ENCODE results near the gene LIPA.

The LIPA gene

DNA sequence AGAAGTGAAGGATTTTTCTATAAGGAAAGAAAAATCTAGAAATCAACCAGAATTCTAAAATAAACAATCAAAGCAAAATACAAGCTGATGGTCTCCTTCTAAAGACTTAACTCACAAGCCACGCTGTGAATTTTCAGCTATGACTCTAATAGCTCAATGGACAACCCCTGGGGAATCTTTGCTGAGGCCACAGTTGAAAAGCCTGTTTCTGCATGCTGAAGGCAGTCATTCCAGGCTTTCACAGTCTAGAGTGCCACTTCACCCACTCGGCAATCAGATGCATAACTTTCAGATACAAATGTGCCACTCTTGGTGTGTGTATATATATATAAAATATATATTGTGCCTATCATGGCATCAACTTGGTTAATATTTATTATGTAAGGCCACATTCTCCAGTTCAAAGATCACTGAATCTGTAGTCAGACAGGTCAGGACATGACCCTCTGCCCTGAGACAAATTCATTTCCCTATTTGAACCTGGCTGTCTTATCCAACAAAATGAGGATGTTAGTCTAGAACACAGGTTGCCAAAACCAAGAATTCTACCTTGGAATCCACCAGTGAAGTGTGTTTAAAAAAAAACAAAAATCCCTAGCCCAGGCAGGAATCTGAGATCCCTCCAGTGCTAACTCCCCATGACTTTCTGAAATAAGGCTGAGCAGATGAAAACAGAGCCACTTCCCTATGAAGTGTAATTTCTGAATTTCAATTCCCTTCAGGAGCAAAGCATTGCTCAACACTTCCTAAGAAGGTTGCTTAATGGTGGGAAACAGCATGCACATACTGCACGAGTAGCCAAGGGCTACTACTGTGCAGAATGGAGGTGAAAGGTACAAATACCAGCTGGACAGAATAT lies 9.9 kb downstream of the LIPA start:
- no peak for DNase-seq (ENCODE audit: low read depth in 1 of 2, low spot score in 1 of 2)

DNA sequence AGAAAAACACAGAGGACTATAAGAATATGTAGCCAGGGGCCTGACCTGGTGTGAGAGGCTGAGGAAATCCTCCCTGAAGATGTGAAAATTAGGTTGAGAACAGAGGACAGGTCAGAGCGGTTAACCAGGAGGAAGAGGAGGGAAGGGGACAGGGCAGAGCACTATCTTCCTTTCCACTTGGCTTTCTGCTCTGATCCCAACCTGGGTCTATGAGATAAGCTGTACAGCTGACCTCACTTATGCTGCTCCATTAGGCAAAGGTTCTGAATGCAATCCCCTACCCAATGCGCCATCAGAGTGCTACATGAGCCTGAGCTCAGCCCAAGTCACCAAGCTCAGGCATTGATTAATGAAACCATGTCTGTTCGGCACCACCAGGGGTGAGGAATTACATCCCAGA lies 10.5 kb downstream of the LIPA start:
- DNase-seq (ENCODE audit: low read depth in 1 of 2, low spot score in 1 of 2): no peak

DNA sequence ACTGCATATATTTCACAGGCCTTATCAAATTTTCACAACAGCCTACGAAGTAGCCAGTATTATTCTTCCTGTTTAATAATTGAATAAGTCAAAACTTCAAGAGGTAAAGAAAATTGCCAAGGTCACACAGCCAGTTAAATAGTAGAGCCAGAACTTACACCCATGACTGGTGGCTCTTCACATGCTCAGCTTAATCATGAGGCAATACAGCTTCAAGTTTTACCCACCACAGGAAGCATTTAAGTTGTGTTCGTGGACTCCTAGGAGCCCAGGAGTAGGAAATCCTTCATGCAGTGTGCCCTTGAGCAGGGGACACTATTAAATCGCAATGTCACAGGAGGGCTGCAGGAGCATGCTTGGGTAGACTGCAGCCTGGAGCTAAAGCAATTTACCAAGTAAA lies 11.1 kb downstream of the LIPA start:
- DNase-seq (ENCODE audit: low read depth in 1 of 2, low spot score in 1 of 2): no peak

DNA sequence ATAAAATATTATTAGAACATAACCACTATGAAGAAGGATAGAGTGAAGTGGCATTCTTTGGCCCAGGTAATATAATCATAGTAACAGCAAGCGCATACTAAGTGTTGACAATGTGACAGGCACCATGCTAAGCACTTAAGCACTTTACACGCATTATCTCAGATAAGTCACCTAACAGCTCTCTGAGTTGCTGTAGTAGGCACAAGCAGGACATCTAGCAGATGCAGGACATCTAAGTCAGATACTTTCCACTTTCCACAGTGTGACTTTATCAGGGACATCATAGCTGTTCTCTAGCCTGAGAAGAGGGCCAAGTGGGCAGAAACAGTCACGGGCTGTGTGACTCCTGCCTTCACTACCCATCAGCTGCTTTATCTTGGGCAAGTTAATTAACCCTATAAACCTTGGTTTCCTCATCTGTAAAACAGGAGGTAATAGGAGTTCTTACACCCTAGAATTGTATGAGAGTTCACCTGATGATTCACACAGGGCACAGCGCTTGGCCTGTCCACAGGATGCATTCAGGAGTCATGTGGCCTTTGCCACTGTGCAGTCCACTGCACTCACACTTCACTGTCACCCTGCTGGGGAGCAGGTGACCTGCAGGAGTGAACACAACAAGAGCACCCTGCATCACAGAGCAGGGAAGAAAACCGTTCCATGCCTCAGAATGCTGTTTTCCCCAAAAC lies 12.5 kb downstream of the LIPA start:
- no peak for DNase-seq (ENCODE audit: low read depth in 1 of 2, low spot score in 1 of 2)

DNA sequence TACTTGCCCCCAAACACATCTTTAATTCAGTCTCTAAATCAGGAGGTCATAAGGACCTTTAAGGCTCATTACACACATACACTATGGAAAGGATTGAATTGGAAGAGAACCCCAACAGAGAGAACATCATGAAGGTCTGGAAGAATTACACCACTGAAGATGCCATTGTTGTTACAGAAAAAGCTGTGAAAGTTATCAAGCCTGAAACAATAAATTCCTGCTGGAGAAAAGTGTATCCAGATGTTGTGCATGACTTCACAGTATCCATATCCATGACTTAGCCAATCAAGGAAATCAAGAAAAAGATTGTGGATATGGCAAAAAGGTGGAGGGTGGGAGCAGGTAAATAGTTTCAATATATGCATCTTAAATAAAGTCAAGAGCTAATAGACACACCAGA lies 13.7 kb downstream of the LIPA start:
- DNase-seq (ENCODE audit: low read depth in 1 of 2, low spot score in 1 of 2): no peak

DNA sequence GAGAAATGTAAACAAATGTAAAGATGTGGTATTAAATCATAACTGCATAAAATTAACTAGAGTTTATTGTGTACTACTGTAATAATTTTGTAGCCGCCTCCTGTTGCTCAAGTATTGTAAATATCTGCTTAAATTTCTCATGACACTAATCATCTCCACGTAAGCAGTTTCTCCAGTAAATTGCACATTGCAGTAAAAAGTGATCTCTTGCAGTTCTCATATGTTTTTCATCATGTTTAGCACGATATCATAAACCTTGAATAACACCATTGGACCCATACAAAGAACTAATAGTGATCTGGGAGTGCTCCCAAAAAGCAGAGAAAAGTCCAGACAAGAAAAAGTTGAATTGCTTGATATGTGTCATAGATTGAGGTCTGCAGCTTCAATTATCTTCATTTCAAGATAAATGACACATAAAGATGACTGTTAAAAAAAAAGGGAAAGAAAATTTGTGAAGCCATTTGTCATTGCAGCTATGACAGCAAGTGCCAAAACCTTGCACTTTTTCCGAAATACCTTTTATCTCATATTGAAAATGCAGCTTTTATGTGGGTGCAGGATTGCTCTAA lies 15.3 kb downstream of the LIPA start:
- no peak for DNase-seq (ENCODE audit: low read depth in 1 of 2, low spot score in 1 of 2)

DNA sequence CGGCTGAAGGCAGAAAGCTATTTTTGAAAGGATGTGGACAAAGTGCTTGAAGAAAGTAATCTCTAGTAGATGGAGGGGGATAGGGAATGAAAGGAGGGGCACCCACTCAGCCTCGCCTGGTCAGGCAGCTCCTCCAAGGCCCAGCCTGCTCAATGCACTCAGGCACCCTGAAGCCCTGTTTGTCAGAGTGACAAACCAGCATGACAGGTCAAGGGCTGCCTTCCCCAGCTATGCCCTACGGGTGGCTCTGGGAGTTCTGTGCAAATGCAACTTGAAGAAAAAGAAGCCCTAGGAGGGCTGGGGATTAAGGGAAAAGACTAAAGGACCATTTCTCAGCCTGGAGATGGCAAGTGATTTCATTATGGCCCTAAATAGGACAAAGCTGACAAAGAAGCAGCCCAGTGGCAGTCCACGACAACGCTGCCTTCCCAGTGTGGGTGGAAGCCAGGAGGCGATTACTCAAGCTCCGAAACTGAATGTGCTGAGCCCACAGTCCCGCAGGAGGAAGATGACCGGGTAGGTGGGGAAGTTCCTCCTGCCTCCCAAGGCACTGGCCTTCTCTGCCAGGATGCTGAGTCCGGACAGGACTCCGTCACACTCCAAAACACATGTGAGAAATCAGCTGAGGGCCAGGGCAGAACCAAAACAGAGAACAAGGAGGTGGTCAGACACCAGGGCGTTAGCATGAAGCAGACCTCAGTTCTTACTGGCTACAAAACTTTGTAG lies 16.3 kb downstream of the LIPA start:
- no peak for DNase-seq (ENCODE audit: low read depth in 1 of 2, low spot score in 1 of 2)

DNA sequence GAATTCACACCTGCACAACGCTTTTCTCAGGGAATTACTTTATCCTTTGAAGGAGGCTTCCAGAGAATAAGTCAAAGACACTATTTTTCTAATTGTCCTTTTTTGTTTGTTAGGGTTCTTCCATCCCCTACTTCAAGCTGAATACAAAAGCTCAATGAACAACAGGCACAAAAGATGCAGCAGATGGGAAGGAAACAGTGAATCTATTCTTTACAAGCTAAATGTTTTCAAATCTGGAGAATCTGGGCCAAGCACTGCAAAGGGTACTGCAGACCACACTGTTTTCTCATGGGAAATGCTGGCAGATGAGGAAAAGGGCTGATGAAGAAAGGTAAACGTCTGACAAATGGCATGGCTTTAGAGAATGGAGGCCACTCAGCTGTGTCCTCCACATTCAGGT lies 18.5 kb downstream of the LIPA start:
- DNase-seq (ENCODE audit: low read depth in 1 of 2, low spot score in 1 of 2): no peak

DNA sequence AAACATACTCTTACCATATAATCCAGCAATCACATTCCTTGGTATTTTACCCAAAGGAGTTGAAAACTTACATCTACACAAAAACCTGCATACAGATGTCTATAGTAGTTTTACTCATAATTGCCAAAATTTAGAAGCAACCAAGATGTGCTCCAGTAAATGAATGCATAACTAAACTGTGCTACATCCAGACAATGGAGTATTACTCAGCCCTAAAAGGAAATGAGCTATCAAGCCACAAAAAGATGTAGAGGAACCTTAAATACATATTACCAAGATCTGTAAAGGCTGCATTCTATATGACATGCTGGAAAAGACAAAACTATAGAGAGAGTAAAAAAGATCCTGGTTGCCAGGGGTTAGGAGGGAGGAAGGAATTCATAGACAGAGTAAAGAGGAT lies 22.6 kb downstream of the LIPA start:
- no peak for DNase-seq (ENCODE audit: low read depth in 1 of 2, low spot score in 1 of 2)

DNA sequence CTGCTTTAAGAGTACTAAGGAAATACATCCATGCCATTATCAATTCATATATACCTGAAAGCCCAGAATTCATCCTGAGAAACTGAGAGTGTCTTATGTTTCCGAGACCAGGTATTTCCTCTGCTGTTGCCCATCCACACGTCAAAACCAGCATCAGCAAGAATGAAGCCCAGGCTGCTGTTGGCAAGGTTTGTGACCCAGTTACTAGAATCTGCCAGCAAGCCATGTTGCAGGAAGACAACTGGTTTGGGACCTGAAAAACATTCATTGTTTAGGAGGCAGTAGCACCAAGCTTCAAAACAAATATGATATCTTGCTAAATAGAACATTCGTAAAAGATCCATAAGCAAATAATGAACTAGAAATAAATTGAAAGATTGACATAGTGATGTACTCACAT lies 23.4 kb downstream of the LIPA start:
- DNase-seq (ENCODE audit: low read depth in 1 of 2, low spot score in 1 of 2): no peak

DNA sequence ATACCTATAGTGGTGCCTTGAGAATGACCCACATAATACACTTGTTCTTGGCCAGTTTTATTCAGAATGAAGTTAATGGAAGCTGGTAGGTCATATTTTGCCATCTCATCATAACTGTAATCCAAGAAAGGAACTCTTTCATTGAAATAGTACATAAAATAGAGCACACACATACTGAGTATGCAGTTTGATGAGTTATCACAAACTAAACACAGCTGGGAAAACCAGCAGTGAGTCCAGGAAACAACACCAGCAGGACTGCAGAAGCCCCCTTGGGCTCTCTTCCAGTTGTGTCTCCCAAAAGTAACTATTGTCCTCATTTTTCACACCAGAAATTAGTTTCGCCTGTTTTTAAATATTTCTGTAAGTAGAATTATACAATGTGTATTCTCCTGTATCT lies 24.7 kb downstream of the LIPA start:
- DNase-seq (ENCODE audit: low read depth in 1 of 2, low spot score in 1 of 2): no peak

DNA sequence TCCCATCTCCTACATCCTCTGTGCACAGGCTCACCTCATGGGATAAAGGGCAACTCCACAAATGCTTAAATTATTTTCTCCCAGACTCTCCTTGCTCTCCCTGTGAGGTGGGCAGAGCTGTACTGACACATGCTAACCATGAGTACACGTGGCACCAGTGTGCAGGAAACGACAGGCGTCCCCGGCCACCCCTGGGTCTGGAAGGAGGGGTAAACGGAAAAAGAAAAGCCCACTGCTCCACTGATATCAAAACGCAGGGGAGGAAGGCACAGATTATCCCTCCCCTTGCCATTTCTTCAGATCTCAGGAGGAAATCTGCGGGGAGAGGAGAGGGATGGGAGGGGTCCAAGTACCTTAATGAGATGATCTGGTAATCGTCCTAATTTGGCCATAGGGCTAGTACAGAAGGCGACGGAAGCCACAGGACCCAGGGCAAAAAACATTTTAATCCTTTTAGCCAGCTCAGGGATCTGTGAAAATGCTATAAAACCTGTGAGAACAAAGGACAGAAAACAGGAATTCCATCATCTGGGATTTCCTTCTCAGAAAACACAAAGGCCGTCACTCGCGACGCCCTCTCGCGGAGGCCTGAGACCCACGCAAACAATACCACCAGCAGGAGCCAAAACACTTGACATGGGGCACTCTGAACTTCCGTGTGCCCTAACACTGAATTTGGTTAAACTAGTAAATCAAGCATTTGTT lies 26.7 kb downstream of the LIPA start:
- no peak for DNase-seq (ENCODE audit: low read depth in 1 of 2, low spot score in 1 of 2)

DNA sequence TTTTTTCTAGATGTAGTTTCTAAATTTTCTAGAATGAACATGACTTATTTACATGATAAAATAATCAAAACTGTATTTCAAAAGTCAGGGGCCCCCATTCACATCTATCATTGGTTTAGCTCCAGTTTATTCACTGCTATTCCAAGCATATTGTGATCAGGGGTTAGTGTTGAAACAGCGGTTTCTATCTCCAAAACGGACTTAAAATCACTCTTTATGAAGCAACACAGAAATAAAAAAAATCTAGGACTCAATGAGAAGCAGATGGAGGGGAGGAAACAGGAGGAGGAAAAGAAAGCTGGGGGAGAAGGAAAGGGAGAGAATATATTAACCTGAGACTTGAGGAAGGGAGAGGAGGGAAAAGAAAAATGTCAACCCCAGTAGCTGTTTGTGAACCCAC lies 29.7 kb downstream of the LIPA start:
- DNase-seq (ENCODE audit: low read depth in 1 of 2, low spot score in 1 of 2): no peak

DNA sequence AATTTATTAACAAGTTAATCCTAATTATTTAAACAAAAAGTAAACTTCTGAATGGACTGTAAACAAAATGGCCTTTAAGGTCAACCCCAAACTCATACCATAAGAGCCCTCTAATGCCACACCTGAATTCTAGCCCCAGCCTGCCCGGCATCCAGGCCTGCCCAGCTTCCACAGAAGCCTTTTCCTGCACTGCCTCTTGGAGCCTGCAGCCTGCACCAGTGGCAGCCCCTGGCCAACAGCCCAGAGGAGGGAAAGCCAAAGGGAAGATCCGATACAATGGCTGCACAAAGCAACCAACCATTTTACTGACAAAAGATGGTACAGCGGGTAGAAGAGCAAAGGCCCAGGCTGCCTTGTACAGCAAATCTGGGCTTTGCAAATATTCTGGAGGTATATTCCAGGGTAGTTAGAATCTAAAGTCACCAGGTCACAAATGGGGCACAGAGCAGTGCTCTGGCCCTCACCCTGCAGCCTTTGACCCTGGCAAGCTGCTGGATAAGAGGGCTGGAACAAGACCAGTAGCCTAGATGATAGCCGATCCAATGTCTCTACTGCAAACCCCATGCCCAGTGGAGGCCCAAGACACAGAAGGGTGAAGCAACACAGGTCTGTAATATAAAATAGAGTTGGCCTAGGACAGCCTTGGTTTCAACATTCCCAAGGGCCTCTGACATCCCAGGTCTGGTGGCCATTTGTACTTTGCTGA lies 31.9 kb downstream of the LIPA start:
- DNase-seq (ENCODE audit: low read depth in 1 of 2, low spot score in 1 of 2): no peak

DNA sequence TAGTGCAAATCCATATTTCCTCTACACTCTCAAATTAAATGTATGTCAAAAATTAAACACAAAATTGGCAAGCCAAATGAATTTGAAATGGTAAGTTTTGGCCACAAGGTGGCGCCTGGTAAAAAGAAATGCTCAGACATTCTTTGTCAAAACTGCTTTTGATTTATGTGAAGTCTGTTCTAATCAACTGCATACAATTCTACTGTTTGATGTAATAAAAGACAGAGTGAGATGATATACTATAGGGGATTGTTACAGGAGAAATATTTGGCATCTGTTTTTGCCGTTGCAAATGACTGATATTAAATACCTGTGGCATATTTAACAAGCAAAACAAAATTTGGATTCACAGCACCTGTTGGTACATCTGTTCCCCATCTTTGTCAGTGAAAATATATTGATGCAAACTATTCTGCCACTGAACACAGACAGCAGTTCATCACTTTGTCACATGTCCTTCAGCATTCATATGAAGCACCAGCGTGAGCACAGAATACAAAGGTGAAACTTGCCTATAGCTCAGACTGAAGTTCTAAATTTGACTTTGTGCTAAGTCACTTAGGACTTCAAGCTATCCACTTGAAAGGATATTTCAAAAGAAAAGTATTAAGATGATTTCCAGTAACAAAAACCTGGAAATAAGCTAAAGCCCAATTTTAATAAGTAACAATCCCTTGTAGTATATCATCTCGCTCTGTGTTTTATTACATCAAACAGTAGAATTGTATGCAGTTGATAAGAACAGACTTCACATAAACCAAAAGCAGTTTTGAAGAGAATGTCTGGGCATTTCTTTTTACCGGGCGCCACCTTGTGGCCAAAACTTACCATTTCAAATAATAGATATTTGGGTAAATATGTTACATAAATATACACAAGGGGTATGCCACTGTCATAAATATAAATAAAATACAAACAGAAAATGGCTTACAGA lies 34.3 kb downstream of the LIPA start:
- DNase-seq (ENCODE audit: low read depth in 1 of 2, low spot score in 1 of 2): peak; percentile 32 to 56

DNA sequence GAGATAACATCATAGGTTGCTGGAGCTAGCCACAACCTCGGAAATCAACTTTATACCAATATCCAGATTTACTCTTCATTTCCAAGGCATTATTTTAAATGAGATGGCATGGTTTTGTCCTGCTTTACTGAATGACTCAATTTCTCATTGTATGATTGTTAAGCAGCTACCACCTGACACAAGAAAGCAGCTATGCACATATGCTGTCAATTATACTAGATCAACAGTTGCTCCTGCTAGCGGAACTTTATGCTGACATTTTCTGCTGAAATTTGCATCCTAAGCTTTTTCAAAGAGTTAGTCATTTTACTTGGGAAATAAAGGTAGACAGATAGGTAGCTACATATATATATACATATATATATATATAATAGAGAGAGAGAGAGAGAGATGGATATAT lies 35.5 kb downstream of the LIPA start:
- no peak for DNase-seq (ENCODE audit: low read depth in 1 of 2, low spot score in 1 of 2)

DNA sequence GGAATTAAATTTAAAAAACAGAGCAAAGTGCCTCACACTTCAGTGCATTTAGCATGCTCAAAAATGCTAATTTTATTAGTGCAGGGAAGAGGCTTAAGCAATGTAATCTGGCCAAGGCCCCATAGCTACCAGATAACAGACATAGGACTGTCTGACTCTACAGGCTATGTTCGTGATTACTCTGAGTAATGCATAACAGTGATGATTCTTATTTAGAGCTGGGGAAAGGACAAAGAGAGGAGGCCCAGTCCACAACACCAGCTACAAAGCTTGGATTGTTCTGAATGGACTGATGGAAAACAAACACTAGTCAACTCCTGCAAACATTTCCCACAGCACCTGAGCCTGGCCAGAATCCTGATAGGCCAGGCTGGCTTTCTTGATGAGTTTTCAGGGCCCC lies 36.1 kb downstream of the LIPA start:
- DNase-seq (ENCODE audit: low read depth in 1 of 2, low spot score in 1 of 2): no peak

DNA sequence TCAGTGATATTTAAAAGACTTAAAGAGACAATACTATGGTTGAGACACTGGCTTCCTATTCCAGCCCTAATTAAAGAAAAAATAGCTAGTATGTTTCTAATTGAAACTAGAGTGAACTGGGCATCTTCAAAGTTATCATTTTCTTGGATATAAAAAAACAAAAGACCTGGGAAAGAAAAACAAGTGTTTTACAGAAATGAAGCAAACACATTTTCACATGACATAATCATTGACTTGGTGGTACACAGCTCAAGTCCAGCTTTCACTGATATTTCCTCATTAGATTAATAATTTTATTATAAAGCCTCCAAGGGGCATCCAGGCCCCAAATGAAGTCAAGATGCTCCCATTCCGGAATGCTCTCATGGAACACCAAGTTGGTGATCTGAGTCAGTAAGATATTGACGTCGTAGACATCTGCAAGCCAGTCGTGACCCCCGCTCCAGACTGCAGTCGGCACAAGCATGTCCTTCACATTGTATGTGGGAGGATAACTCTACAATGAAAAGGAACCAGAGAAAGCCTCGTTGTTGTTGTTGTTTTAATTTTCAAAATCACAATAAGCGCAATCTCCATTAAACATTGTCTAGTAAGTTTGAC lies 36.9 kb downstream of the LIPA start:
- no peak for DNase-seq (ENCODE audit: low read depth in 1 of 2, low spot score in 1 of 2)

DNA sequence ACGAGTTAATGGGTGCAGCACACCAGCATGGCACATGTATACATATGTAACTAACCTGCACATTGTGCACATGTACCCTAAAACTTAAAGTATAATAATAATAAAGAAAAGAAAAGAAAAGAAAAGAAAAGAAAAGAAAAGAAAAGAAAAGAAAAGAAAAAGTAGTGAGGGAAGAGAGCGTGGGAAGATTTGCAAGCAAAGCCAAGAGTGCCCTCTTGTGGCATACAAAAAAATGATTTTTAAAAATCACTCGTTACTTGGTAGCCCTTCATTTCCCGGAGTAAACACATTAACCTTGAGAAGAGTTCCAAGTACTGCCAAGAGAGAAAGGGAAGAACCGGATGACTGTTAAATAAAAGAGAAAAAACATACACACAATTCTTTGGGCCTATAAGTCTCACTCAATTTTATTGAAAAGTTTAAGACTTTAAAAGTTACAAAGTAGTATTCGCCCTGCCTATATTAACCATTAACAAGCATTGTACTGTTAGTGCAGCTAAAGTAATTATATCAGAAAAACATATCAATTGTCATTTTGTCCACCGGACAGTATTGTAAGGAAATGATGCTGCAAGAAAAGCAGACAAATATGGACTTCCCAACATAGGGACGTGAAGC lies 38.3 kb downstream of the LIPA start:
- no peak for DNase-seq (ENCODE audit: low read depth in 1 of 2, low spot score in 1 of 2)

Data from activated CD4-positive, alpha-beta T cell treated with anti-CD3 and anti-CD28 coated beads, Interleukin-2, amount 50 U/mL, for 24 hours (primary cell).